SK-N-SH treated with all-trans-retinoic acid at 6 μM for 48 hours (cell line): ENCODE measurements around the gene IPO4.

Source experiments
- ATAC-seq: fragments of 200-7000 bp; cut with Tn5 transposase; 3 replicates; pipeline ENCODE4 v1.9.1; 2020; ENCODE audit warnings: mild to moderate bottlenecking, moderate library complexity
- BACH2 ChIP-seq: fragments of 250-450 bp; sonication (Bioruptor Pico); IDR thresholded peaks from 2 replicates; pipeline ENCODE4 v1.9.0; 2021; ENCODE audit warnings: mild to moderate bottlenecking, borderline replicate concordance
- CREB5 ChIP-seq: fragments of 250-450 bp; sonication (Bioruptor Pico); IDR thresholded peaks from 2 replicates; pipeline ENCODE4 v1.5.1; 2020; ENCODE audit warnings: low read depth, mild to moderate bottlenecking, moderate library complexity
- CSDC2 ChIP-seq: fragments of 250-450 bp; sonication (Bioruptor Pico); IDR thresholded peaks from 2 replicates; pipeline ENCODE4 v1.5.0; 2020; ENCODE audit warnings: mild to moderate bottlenecking, moderate library complexity
- CSRNP3 ChIP-seq: fragments of 250-450 bp; sonication (Bioruptor Pico); IDR thresholded peaks from 2 replicates; pipeline ENCODE4 v1.5.1; 2021; ENCODE audit warnings: mild to moderate bottlenecking, moderate library complexity
- ESRRG ChIP-seq: fragments of 250-450 bp; sonication (Bioruptor Pico); IDR thresholded peaks from 2 replicates; pipeline ENCODE4 v1.6.1; 2021; ENCODE audit warnings: mild to moderate bottlenecking
- GLIS3 ChIP-seq: fragments of 250-450 bp; sonication (Bioruptor Pico); IDR thresholded peaks from 2 replicates; pipeline ENCODE4 v1.5.0; 2020; ENCODE audit warnings: mild to moderate bottlenecking, moderate library complexity
- ISL1 ChIP-seq: fragments of 250-450 bp; sonication (Bioruptor Pico); IDR thresholded peaks from 2 replicates; pipeline ENCODE4 v2.1.2; 2022; ENCODE audit warnings: mild to moderate bottlenecking, moderate library complexity
- OSR1 ChIP-seq: fragments of 250-450 bp; sonication (Bioruptor Pico); IDR thresholded peaks from 2 replicates; pipeline ENCODE4 v1.8.0; 2022; ENCODE audit warnings: moderate library complexity, mild to moderate bottlenecking, inconsistent platforms
- PATZ1 ChIP-seq: fragments of 250-450 bp; sonication (Bioruptor Pico); IDR thresholded peaks from 2 replicates; pipeline ENCODE4 v1.8.0; 2020; ENCODE audit warnings: mild to moderate bottlenecking, moderate library complexity, borderline replicate concordance
- POU6F1 ChIP-seq: fragments of 250-450 bp; sonication (Bioruptor Pico); IDR thresholded peaks from 2 replicates; pipeline ENCODE4 v1.8.0; 2021; ENCODE audit warnings: low read depth, mild to moderate bottlenecking, moderate library complexity, borderline replicate concordance
- PPARA ChIP-seq: fragments of 250-450 bp; sonication (Bioruptor Pico); IDR thresholded peaks from 2 replicates; pipeline ENCODE4 v1.5.0; 2020; ENCODE audit warnings: mild to moderate bottlenecking, borderline replicate concordance
- RARB ChIP-seq: fragments of 250-450 bp; sonication (Bioruptor Pico); IDR thresholded peaks from 2 replicates; pipeline ENCODE4 v1.8.0; 2021; ENCODE audit warnings: mild to moderate bottlenecking, moderate library complexity
- SNAI2 ChIP-seq: fragments of 250-450 bp; sonication (Bioruptor Pico); IDR thresholded peaks from 2 replicates; pipeline ENCODE4 v1.5.0; 2020; ENCODE audit warnings: mild to moderate bottlenecking, moderate library complexity
- TCF4 ChIP-seq: fragments of 250-450 bp; sonication (Bioruptor Pico); IDR thresholded peaks from 2 replicates; pipeline ENCODE4 v1.8.0; 2021; ENCODE audit warnings: mild to moderate bottlenecking, moderate library complexity, borderline replicate concordance
- TOX ChIP-seq: fragments of 250-450 bp; sonication (Bioruptor Pico); IDR thresholded peaks from 2 replicates; pipeline ENCODE4 v1.8.0; 2021; ENCODE audit warnings: mild to moderate bottlenecking, moderate library complexity, borderline replicate concordance
- TSHZ2 ChIP-seq: fragments of 250-450 bp; sonication (Bioruptor Pico); IDR thresholded peaks from 2 replicates; pipeline ENCODE4 v1.5.0; 2020; ENCODE audit warnings: mild to moderate bottlenecking, moderate library complexity
- ZC3H10 ChIP-seq: fragments of 250-450 bp; sonication (Bioruptor Pico); IDR thresholded peaks from 2 replicates; pipeline ENCODE4 v1.5.1; 2021; ENCODE audit warnings: mild to moderate bottlenecking, moderate library complexity
- ZFP3 ChIP-seq: fragments of 250-450 bp; sonication (Bioruptor Pico); IDR thresholded peaks from 2 replicates; pipeline ENCODE4 v1.5.0; 2020; ENCODE audit warnings: mild to moderate bottlenecking, moderate library complexity
- ZFP30 ChIP-seq: fragments of 450-650 bp; formaldehyde crosslinking; IDR thresholded peaks from 2 replicates; pipeline ENCODE4 v1.5.0; 2022; ENCODE audit warnings: mild to moderate bottlenecking, moderate library complexity
- ZNF565 ChIP-seq: fragments of 450-650 bp; formaldehyde crosslinking; conservative IDR thresholded peaks from 2 replicates; pipeline ENCODE4 v1.5.0; 2020; ENCODE audit warnings: low read depth, mild to moderate bottlenecking, moderate library complexity
- ZNF70 ChIP-seq: fragments of 450-650 bp; formaldehyde crosslinking; IDR thresholded peaks from 2 replicates; pipeline ENCODE4 v1.5.0; 2020; ENCODE audit warnings: mild to moderate bottlenecking, moderate library complexity
- ZNF8 ChIP-seq: fragments of 450-650 bp; formaldehyde crosslinking; IDR thresholded peaks from 2 replicates; pipeline ENCODE4 v1.5.0; 2020; ENCODE audit warnings: mild to moderate bottlenecking, moderate library complexity

The IPO4 gene

GRCh38 chr14:24137529-24138395 is 50.9 kb downstream of the IPO4 start:
- TF ChIP-seq ZC3H10 (CRISPR knock-in tag) (no peak), ZNF565 (CRISPR knock-in tag) (no peak), ISL1 (CRISPR knock-in tag) (no peak), GLIS3 (CRISPR knock-in tag) (no peak), RARB (CRISPR knock-in tag) (no peak), PPARA (CRISPR knock-in tag) (no peak), TSHZ2 (CRISPR knock-in tag) (no peak), TOX (no peak), CSRNP3 (CRISPR knock-in tag) (no peak), ZNF8 (CRISPR knock-in tag) (no peak), ZFP30 (no peak), OSR1 (CRISPR knock-in tag) (no peak), CSDC2 (CRISPR knock-in tag) (no peak), TCF4 (no peak), SNAI2 (CRISPR knock-in tag) (no peak)
- ATAC-seq = no peak

- no peak for TF ChIP-seq CREB5 (CRISPR knock-in tag)
- no peak for TF ChIP-seq PATZ1 (CRISPR knock-in tag)
- TF ChIP-seq TOX = no peak
- TF ChIP-seq PPARA (CRISPR knock-in tag) = no peak
- TF ChIP-seq ZC3H10 (CRISPR knock-in tag) = no peak
- TF ChIP-seq ZNF565 (CRISPR knock-in tag) = no peak
- ATAC-seq = no peak
Measured at GRCh38 chr14:24136684-24137528, 51.7 kb downstream of the IPO4 start.

- ATAC-seq = peak; percentile 93
- no peak for TF ChIP-seq BACH2 (CRISPR knock-in tag)
- TF ChIP-seq ZNF8 (CRISPR knock-in tag) = no peak
- no peak for TF ChIP-seq ZFP30
- TF ChIP-seq POU6F1 = no peak
- TF ChIP-seq TOX = no peak
- TF ChIP-seq CREB5 (CRISPR knock-in tag) = no peak
- TF ChIP-seq SNAI2 (CRISPR knock-in tag) = no peak; the same call in 1 of the 2 replicates
- TF ChIP-seq ZFP3 (CRISPR knock-in tag) = no peak
- TF ChIP-seq ESRRG (CRISPR knock-in tag) = no peak
- TF ChIP-seq ZC3H10 (CRISPR knock-in tag) = no peak
- no peak for TF ChIP-seq CSRNP3 (CRISPR knock-in tag)
- TF ChIP-seq ZNF70 (CRISPR knock-in tag) = no peak
Measured at GRCh38 chr14:24135834-24136683, 52.6 kb downstream of the IPO4 start, which contains the start of gene PSME1. Gene PSME1, plus strand, starts transcription at chr14:24136194. Its CDS starts 69 bp downstream, at chr14:24136263.
